Heart right ventricle (tissue), 16 donors: ENCODE measurements around the gene PTH2. TPM values are rescaled to one million over a fixed set of nuclear protein-coding genes. Genes with fewer than 3 reads are reported as not detected.

Experiments
- ATAC-seq, 8 donors: fragments of 200-7000 bp; cut with Tn5 transposase; one replicate each; pipeline ENCODE4 v1.9.1; 2020; ENCODE audit warnings: mild to moderate bottlenecking in 8 of 8, moderate library complexity in 8 of 8, moderate number of reproducible peaks in 1 of 8
- DNase-seq, 2 donors: peaks; one replicate each; pipeline ENCODE4 v3.0.0-alpha.2; 2020
- H3K27ac ChIP-seq, 10 donors: fragments of 200-600 bp; sonication (generic) in 2 of 10; one replicate each; pipeline versions ENCODE4 v1.5.0 to v1.8.0; 2020 to 2022; ENCODE audit warnings: mild to moderate bottlenecking in 3 of 10
- H3K27me3 ChIP-seq, 7 donors: fragments of 200-600 bp; one replicate each; pipeline ENCODE4 v1.8.0; 2021 to 2022; ENCODE audit warnings: mild to moderate bottlenecking in 2 of 7
- H3K36me3 ChIP-seq, 9 donors: fragments of 200-600 bp; sonication (generic) in 1 of 9; one replicate each; pipeline versions ENCODE4 v1.5.0 to v1.8.0; 2020 to 2022; ENCODE audit warnings: mild to moderate bottlenecking in 2 of 9
- H3K4me1 ChIP-seq, 9 donors: fragments of 200-600 bp; sonication (generic) in 1 of 9; one replicate each; pipeline versions ENCODE4 v1.5.0 to v1.8.0; 2020 to 2022; ENCODE audit warnings: mild to moderate bottlenecking in 4 of 9
- H3K4me3 ChIP-seq, 10 donors: fragments of 200-600 bp; sonication (generic) in 2 of 10; one replicate each; pipeline versions ENCODE4 v1.5.0 to v1.8.0; 2020 to 2022; ENCODE audit warnings: mild to moderate bottlenecking in 7 of 10, moderate library complexity in 2 of 10
- H3K9me3 ChIP-seq, 11 donors: fragments of 200-600 bp in 10 of 11; sonication (generic) in 2 of 11; one replicate each; pipeline versions ENCODE4 v1.5.0 to v1.8.0; 2013 to 2022; ENCODE audit warnings: mild to moderate bottlenecking in 2 of 11, control low read depth in 1 of 11, moderate library complexity in 1 of 11
- CTCF ChIP-seq, 9 donors: fragments of 200-600 bp; sonication (generic) in 2 of 9; IDR thresholded peaks; one replicate each; pipeline versions ENCODE4 v1.5.0 to v1.8.0; 2021 to 2022; ENCODE audit warnings: antibody characterized with exemption in 9 of 9, mild to moderate bottlenecking in 5 of 9, moderate library complexity in 1 of 9
- WGBS, 2 donors: extraction: QIAGEN DNeasy Blood & Tissue Kit; methylation state at CpG; one replicate each; pipeline ENCODE4 v1.1.7; 2013; ENCODE audit warnings: inconsistent platforms in 1 of 2; 5-methylcytosine and 5-hydroxymethylcytosine counted together
- intact Hi-C, 10 donors: fragments of 100-400 bp; cut with DNase I; formaldehyde crosslinking; loops; one replicate each; pipeline versions ENCODE4 v1.11.1 to v1.14.2; 2022
- long read RNA-seq, 3 donors: library from polyadenylated mRNA; unstranded; transcript quantifications; one replicate each; pipeline ENCODE4 v2.0.0, GENCODE V29; 2020 to 2021
- polyA plus RNA-seq, 2 donors: library from polyadenylated mRNA; stranded (reverse); fragments of 200-250 nt; gene quantifications; one replicate each; pipeline ENCODE4 v1.2.3, GENCODE V29; 2013
- total RNA-seq, 10 donors: library from RNA; stranded (reverse); fragmentation: NEBNext Ultra II Directional in 3 of 10; extraction: Animal tissue kit (Norgen Biotek cat#: 25700) in 3 of 10; gene quantifications; one replicate each; pipeline versions ENCODE4 v1.2.1 to v1.2.4, GENCODE V29; 2021 to 2023
- donor health status: Arrhythmogenic right ventricular cardiomyopathy.
- donor health status: ischemic (EF 13 %, LVEDD 7.1; RV severe dilation, severe dysfunction).
- donor health status: healthy with polysubstance abuse.
- donor health status: DM: no; HTN: yes; CAD: no.
- donor health status: DM: no; HTN: no; CAD: no.
- donor health status: ischemic (EF 25% LVEDD 6.9; RV normal size, moderate dysfunction).
- donor health status: ischemic (EF 25% LVEDD 5.7; RV mildly dilated, moderate dysfunction).
- donor health status: healthy.
- donor health status: DM: yes; HTN: yes; CAD: no.
- donor health status: Ischemic cardiomyopathy.
- donor health status: ischemic (EF 35%, LVEDD 5.7; RV mildly dilated, moderate dysfunction).
- donor health status: nonischemic (EF 11% LVEDD 7.7; RV severe dilation, severe dysfunction).
- donor health status: DM: yes; HTN: yes; CAD: no.
- donor health status: PGD.
- donor health status: ischemic (EF 29% LVEDD 5.4; RV normal size, mild dysfunction).
- donor health status: nonischemic (EF 23%, LVEDD 6.1; RV moderate dilation, normal function).

Gene PTH2
- total RNA-seq (not detected), polyA plus RNA-seq (not detected)
- long read RNA-seq, donor 1: 0 reads
- long read RNA-seq, donor 2: 0 reads
- long read RNA-seq, donor 3: 0 reads

DNA sequence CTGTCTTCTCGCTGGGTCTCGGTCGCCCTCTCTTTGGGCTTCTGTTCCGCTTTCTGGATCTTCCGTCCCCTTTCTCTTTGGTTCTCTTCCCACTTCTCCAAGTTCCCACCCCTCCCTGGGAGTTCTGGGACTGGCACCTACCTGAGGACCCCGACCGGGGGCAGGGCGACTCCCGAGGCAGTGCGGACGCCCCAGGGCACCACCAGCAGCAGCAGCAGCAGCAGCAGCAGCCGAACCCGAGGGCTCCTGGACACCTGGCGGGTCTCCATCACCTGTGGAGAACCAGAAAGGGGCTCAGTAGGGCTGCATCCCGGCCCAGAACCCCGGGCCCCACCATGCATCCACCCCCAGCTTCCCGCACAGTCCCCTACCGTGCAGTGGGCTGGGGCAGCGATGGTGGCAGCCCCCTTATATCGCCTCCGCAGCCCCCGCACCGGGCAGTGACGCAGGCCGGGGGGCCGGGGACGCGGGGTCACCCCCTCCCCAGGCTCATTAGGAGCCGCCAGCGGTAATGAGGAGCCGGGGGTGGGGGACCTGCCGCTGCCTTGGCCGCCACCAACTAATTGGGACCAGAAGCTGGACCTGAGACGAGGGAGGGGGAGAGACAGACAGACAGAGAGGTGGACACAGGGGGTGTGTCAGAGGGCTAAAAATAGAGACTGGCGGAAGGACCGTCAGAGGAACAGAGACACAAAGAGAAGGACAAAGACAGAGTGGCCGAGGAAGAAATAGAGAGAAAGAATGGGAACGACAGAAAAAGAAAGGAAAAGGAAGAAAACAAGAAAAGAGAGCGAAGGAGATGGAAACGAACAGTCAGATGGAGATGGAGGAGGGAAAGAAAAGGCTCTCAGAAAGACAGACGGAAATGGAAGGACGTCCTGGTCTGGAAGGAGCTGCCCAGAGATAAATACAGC is at the start of gene PTH2:
TSS of gene PTH2 (minus strand) at position 371 of the 914 bp plus-strand sequence. CDS start at position 269, 102 bp downstream.
- no peak within 1 kb of the TSS for H3K27ac ChIP-seq
- peaks cover 15 to 100% (median 99%) of the 10 kb centered on the region in 7 donors for H3K27me3 ChIP-seq
- TF ChIP-seq CTCF (IDR thresholded peaks at IDR 0.05): no peak
- H3K36me3 ChIP-seq: no peaks in the 10 kb centered on the region
- H3K9me3 ChIP-seq: no peaks in the 10 kb centered on the region
- peaks cover 7 to 46% (median 36%) of the 10 kb centered on the region in 9 donors for H3K4me1 ChIP-seq
- intact Hi-C loops: no loop called here
- 3 to 8% methylated on average over 38 to 42 of the region's 42 CpGs for WGBS, 2 donors
- DNase-seq (no peak), ATAC-seq (peak in 2 of 8 donors; percentile 30)
- peak within 1 kb of the TSS in 9 of 10 donors; percentile 10 to 41 (median 32) for H3K4me3 ChIP-seq

DNA sequence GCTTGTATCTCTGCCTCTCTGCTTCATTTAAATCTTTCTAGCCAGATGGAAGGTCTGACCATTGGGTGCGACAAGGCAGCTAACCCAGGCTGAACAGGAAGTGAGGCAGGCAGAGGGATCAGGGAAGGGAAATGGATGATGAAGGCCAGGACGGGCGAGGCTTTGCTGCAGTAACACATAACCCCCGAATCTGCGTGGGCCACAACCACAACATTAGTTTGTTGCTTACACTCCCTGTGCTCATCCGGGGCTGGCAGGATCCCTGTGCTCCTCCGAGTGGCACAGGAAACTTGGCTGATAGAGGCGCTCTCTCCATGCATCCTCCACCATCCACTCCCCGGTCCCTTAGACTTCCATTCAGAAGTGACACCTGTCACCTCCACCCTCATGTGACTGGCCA is 49.7 kb upstream of the PTH2 start:
- Histone ChIP-seq H3K36me3 (peaks cover 0 to 19% (median 0%) of the 10 kb centered on the region in 9 donors), H3K27ac (peak overlapping the region in 7 of 10 donors; percentile 16 to 93 (median 91)), H3K4me3 (no peak overlapping the region), H3K27me3 (no peaks in the 10 kb centered on the region), H3K4me1 (peaks cover 7 to 48% (median 31%) of the 10 kb centered on the region in 9 donors), H3K9me3 (no peaks in the 10 kb centered on the region)
- no peak for ATAC-seq
- WGBS, 2 donors: 67 to 71% methylated on average over 9 of the region's 9 CpGs
- DNase-seq: no peak
- no peak for TF ChIP-seq CTCF (IDR thresholded peaks at IDR 0.05)
- intact Hi-C loops: no loop called here

DNA sequence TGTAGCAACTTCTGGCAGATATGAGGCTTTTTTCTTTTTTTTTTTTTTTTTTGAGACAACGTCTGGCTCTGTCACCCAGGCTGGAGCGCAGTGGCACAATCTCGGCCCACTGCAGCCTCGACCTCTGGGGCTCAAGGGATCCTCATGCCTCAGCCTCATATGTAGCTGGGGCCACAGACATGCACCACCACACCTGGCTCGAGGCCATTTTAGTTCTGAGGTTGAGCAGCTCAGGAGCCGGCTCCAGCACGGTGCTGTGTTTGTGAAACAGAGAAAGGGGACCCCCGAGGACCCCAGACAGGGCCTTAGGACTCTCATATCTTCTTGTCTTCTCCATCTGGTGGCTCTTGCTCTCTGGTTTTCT is 47.4 kb upstream of the PTH2 start:
- 77 to 86% methylated on average over 8 of the region's 8 CpGs for WGBS, 2 donors
- Histone ChIP-seq H3K36me3 (peaks cover 0 to 23% (median 6%) of the 10 kb centered on the region in 9 donors), H3K27me3 (no peaks in the 10 kb centered on the region), H3K9me3 (no peaks in the 10 kb centered on the region), H3K27ac (peak overlapping the region in 4 of 10 donors; percentile 53 to 78 (median 64)), H3K4me3 (no peak overlapping the region), H3K4me1 (peaks cover 7 to 48% (median 31%) of the 10 kb centered on the region in 9 donors)
- no peak for DNase-seq
- intact Hi-C loops: no loop called here
- no peak for TF ChIP-seq CTCF (IDR thresholded peaks at IDR 0.05)
- ATAC-seq: no peak

DNA sequence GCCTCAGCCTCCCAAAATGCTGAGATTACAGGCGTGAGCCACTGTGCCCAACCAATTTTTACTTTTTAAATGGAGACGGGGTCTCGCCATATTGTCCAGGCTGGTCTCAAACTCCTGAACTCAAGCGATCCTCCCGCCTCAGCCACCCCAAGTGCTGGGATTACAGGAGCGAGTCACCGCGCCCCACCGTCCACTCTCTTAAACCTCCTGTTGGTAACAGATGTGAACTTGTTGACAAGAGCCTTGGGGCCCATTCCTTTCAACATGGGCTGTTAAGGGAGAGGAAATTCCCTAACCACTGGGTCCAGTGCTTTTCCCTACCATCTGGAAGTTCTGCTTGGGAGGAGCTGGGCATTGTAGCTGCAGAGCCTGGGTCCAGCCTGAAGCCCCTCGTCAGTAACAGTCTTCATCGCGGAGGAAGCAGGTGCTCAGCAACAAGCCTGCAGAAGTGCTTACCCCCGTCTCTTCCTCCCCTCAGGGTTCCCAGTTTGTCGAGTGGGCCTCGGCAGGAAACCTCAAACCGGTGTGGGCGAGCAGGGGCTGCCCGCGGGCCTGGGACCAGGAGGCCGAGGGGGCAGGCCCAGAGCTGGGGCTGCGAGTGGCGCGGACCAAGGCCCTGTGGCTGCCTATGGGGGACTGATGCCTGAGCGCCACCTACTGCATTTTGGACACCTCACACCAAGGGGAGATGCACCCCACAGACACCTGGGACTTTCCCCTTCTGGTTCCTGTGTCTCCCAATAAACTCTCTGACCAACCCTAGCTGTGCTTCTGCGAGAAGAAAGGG is 46.8 kb upstream of the PTH2 start:
- no peaks in the 10 kb centered on the region for H3K27me3 ChIP-seq
- intact Hi-C loops: no loop called here
- WGBS, 2 donors: 88% methylated on average over 25 of the region's 25 CpGs
- peaks cover 0 to 26% (median 7%) of the 10 kb centered on the region in 9 donors for H3K36me3 ChIP-seq
- H3K9me3 ChIP-seq: no peaks in the 10 kb centered on the region
- peak in 1 of 9 donors; percentile 37 for TF ChIP-seq CTCF (IDR thresholded peaks at IDR 0.05)
- peak overlapping the region in 9 of 10 donors; percentile 53 to 86 (median 78) for H3K27ac ChIP-seq
- DNase-seq (no peak), ATAC-seq (no peak)
- peaks cover 7 to 46% (median 31%) of the 10 kb centered on the region in 9 donors for H3K4me1 ChIP-seq
- H3K4me3 ChIP-seq: no peak overlapping the region
